Dendritic cell treated with granulocyte-macrophage colony-stimulating factor and Interleukin-4, amounts not matched to agents 40 ng/mL and 50 ng/mL, for 4 days (primary cell): ENCODE data around the gene CD58.

Experiments
- H3K27ac Mint-ChIP-seq: one replicate; pipeline ENCODE4 v1.8.0; 2022; ENCODE audit warnings: mild to moderate bottlenecking, mixed read lengths
- H3K27me3 Mint-ChIP-seq: one replicate; pipeline ENCODE4 v1.8.0; 2022; ENCODE audit warnings: mild to moderate bottlenecking, mixed read lengths
- H3K36me3 Mint-ChIP-seq: one replicate; pipeline ENCODE4 v1.8.0; 2022; ENCODE audit warnings: low read depth, mixed read lengths
- H3K4me1 Mint-ChIP-seq: one replicate; pipeline ENCODE4 v1.8.0; 2022; ENCODE audit warnings: low read depth, mixed read lengths
- H3K4me3 Mint-ChIP-seq: one replicate; pipeline ENCODE4 v1.8.0; 2022; ENCODE audit warnings: mild to moderate bottlenecking, moderate library complexity, mixed read lengths
- H3K9me3 Mint-ChIP-seq: one replicate; pipeline ENCODE4 v1.8.0; 2022; ENCODE audit warnings: mixed read lengths
- intact Hi-C: fragments of 100-400 bp; cut with micrococcal nuclease; formaldehyde crosslinking; loops from one replicate; pipeline ENCODE4 v1.15.0; 2022

CD58 gene

DNA sequence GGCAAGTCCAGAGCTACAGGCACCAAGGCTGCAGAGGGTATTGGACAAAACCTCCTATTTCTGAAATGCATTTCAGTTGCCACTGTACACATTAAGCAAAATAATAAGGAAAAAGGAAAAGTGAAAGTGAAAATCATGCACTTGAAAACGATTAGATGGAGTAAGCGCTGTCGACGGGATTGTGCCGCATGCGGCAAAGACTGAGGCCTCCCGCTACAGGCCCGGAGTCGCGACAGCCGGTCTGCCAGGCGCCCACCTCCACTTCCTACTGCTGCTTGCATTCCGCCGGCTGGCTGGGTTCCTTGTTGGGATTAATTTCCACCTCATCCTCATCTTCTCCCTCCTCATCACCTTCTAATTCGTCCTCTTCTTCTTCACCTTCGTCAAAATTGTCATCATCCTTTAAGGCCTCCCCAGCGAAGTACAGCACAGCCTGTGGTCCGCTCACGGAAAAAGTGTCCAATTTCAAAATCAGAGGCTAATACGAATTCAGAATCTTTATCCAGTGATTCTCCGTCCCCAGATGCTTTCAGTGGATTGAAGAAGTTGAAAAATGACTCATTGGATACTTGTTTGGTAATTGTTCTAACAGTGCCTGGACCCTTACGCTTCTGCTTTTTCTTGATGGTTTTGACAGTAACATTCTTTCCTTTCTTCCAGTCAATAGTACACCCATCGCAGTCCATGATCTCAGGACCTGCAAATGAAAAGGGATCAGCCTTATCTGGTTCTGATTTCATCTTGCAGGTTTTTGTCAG is 38.0 kb downstream of the CD58 start:
- peaks cover 81% of the 10 kb centered on the region for H3K36me3 Mint-ChIP-seq
- peaks cover 44% of the 10 kb centered on the region for H3K4me1 Mint-ChIP-seq
- no peaks in the 10 kb centered on the region for H3K27me3 Mint-ChIP-seq
- intact Hi-C loops = no loop called here
- H3K4me3 Mint-ChIP-seq = peak overlapping the region; percentile 37
- H3K9me3 Mint-ChIP-seq = peaks cover 9% of the 10 kb centered on the region
- H3K27ac Mint-ChIP-seq = peak overlapping the region; percentile 88

DNA sequence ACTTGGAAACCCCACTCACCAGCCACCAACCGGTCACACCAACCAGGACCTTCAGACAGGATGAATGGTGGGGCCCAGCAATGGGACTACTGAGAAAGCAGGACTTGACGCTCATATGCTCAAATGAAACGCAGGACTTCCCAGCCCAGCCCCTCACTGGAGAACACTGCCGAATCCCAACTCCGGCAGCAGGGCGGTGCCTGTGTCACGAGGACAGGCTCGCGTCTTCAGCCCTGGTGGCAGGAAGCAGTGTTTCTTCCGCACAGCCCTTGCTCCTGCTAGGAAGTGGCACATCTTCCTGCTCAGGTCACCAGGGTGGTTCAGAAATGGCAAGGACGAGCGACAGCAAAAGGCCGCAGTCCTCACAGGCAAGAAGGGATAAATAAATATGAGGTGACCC is 38.9 kb downstream of the CD58 start:
- Mint-ChIP-seq H3K36me3 (peaks cover 90% of the 10 kb centered on the region), H3K4me3 (no peak overlapping the region), H3K4me1 (peaks cover 44% of the 10 kb centered on the region), H3K27ac (no peak overlapping the region), H3K27me3 (no peaks in the 10 kb centered on the region), H3K9me3 (peaks cover 9% of the 10 kb centered on the region)
- intact Hi-C loops = no loop called here

DNA sequence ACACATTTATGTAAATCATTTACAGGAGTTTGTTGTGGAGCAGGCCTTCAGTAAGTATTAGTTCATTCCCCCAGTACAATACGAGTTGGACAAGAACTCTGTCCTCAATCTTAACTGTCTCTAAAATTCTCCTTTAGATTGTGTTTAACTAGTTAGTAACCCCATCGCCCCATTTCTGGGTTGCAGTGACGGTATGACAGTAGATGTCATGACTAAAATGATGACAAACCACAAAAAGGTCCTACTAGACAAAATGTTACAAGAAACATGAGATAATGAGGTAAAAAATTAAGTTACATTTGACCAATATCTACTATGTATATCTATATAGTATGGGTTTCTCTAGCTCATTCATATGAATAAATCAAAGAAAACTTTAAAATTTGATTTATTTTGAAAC is 41.1 kb downstream of the CD58 start:
- H3K4me3 Mint-ChIP-seq = no peak overlapping the region
- peaks cover 9% of the 10 kb centered on the region for H3K9me3 Mint-ChIP-seq
- H3K27ac Mint-ChIP-seq = no peak overlapping the region
- H3K36me3 Mint-ChIP-seq = peaks cover 88% of the 10 kb centered on the region
- H3K4me1 Mint-ChIP-seq = peaks cover 43% of the 10 kb centered on the region
- H3K27me3 Mint-ChIP-seq = no peaks in the 10 kb centered on the region
- intact Hi-C loops = no loop called here

DNA sequence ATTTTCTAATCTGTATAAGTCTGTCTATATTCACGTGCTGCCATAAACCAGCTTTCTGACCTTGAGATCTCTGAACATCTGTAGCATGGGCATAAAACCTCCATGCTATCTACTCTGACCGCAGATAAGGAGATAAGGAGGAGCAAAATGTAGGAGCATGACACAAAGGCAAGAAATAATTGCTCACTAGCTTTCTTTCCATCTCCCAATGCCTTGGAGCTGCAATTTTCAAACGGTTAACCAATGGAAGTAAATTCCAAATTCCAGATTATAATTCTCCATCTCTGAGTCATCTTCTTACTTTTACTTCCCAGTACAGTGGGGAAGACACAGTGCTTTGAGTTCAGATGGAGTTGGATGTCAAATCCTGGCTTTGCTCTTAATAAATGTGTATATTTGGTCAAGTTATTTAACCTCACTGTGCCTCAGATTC is 41.6 kb downstream of the CD58 start:
- H3K4me3 Mint-ChIP-seq = no peak overlapping the region
- intact Hi-C loops = no loop called here
- H3K4me1 Mint-ChIP-seq = peaks cover 42% of the 10 kb centered on the region
- no peak overlapping the region for H3K27ac Mint-ChIP-seq
- H3K36me3 Mint-ChIP-seq = peaks cover 83% of the 10 kb centered on the region
- no peaks in the 10 kb centered on the region for H3K27me3 Mint-ChIP-seq
- peaks cover 9% of the 10 kb centered on the region for H3K9me3 Mint-ChIP-seq

DNA sequence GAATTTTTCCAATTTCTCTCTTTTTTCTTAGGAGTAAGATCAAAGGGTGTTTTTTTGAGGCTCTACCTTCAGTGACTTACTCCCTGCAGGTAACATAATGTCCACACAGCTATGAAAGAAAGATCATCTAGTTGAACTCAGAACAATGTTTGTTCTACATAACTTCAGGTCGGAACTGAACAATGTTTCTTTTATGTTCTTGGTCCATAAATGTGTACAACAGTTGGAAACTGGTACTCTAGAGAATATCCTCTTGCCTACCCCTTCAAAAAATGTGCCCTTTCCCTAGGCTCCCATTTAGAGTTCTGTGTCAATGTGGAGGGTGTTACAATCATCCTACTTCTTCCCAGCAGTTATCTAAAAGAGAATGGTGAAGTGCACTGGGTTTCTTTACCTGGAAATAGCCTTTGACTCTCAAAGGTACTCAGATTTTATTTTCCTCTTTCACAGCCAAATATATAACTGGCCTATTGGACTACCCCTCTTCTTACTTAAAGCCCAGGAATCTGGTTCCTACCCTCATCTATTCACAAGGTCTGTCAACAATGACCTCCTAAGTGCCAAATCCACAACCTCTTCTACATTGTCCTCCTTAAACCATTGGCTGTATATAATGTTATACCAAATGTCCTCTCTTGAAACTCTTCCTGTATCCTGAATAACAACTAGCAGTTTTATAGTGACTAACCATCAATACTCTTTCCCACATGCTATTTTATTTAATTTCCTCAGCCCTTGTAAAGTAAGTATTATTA is 42.3 kb downstream of the CD58 start:
- no peak overlapping the region for H3K27ac Mint-ChIP-seq
- no peaks in the 10 kb centered on the region for H3K27me3 Mint-ChIP-seq
- H3K9me3 Mint-ChIP-seq = peaks cover 9% of the 10 kb centered on the region
- H3K36me3 Mint-ChIP-seq = peaks cover 82% of the 10 kb centered on the region
- H3K4me1 Mint-ChIP-seq = peaks cover 35% of the 10 kb centered on the region
- intact Hi-C loops = no loop called here
- no peak overlapping the region for H3K4me3 Mint-ChIP-seq

DNA sequence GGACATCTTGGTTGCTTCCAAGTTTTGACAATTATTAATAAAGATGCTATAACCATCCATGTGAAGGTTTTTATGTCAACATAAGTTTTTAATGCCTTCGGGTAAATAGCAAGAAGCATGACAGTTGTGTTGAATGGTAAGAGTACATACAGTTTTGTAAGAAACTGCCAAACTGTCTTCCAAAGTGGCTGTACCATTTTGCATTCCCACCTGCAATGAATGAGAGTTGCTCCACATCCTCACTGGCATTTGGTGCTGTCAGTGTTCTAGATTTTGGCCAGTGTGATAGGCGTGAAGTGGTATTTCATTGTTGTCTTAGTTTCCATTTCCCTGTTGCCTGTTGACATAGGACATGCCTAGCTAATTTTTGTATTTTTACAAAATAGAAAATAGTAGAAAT is 45.4 kb downstream of the CD58 start:
- H3K27ac Mint-ChIP-seq = no peak overlapping the region
- H3K9me3 Mint-ChIP-seq = no peaks in the 10 kb centered on the region
- H3K4me1 Mint-ChIP-seq = peaks cover 23% of the 10 kb centered on the region
- H3K27me3 Mint-ChIP-seq = no peaks in the 10 kb centered on the region
- H3K36me3 Mint-ChIP-seq = peaks cover 81% of the 10 kb centered on the region
- intact Hi-C loops = no loop called here
- H3K4me3 Mint-ChIP-seq = no peak overlapping the region

DNA sequence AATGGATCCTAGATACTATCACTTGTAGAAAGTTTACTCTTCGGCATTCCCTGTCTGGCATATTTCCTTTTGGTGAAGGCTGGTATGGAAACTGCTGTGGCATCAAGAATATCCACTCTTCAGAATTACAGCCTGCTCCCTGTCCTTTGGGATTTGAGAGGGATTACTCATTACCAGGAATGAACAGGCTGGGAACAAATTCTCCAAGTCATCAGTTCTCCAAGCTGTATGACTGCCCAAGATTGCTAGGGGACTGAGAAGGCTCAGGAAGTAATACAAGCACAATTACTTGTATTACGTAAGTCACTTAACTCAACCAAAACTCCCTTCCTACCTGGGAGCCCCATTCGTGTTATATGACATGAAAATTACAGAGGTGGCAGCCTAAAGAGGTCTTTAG is 49.6 kb downstream of the CD58 start:
- Mint-ChIP-seq H3K4me3 (no peak overlapping the region), H3K27me3 (no peaks in the 10 kb centered on the region), H3K36me3 (peaks cover 77% of the 10 kb centered on the region), H3K9me3 (no peaks in the 10 kb centered on the region), H3K27ac (no peak overlapping the region), H3K4me1 (peaks cover 34% of the 10 kb centered on the region)
- intact Hi-C loops = no loop called here

DNA sequence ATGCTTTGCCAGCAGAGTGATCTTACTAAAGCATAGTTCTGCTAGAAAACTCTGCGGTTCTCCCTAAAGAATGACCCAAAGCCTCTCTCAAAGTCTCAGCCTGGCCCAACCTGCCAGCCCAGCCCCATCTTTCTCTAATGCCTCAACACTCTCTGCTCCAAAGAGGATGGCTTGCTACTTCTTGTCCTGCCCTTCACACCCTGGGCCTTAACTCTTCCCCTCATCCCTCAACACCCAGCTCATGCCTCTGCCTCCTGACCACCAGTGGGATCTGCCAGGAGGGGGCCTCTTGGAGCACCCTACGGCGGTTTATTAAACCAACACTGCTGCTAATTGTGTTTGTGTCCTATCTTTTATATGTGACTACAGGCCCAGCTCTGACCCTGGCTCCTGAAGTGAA is 52.4 kb downstream of the CD58 start:
- Mint-ChIP-seq H3K9me3 (no peaks in the 10 kb centered on the region), H3K4me3 (no peak overlapping the region), H3K27ac (no peak overlapping the region), H3K36me3 (peaks cover 76% of the 10 kb centered on the region), H3K27me3 (no peaks in the 10 kb centered on the region), H3K4me1 (peaks cover 43% of the 10 kb centered on the region)
- intact Hi-C loops = no loop called here

DNA sequence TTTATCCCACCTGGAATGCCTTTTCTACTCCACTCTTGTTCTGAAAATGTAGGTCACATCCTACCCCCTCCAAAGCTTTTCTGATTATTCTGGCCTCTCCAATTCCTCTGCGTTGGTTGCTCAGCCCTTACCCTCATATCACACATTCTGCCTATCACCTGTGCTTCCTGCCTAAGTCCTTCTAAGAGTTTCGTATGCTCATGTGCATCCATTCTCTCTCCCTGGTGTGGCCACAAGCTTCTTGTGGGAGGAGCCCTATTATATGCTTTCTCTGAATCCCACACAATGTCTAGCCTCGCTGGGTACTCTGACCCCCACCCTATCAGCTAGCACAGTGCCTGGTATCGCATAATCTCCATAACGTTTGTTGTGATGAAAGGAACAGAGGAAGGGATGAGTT is 54.2 kb downstream of the CD58 start:
- intact Hi-C loops = no loop called here
- Mint-ChIP-seq H3K36me3 (peaks cover 81% of the 10 kb centered on the region), H3K27me3 (no peaks in the 10 kb centered on the region), H3K4me3 (no peak overlapping the region), H3K27ac (peak overlapping the region; percentile 90), H3K9me3 (peaks cover 6% of the 10 kb centered on the region), H3K4me1 (peaks cover 51% of the 10 kb centered on the region)

DNA sequence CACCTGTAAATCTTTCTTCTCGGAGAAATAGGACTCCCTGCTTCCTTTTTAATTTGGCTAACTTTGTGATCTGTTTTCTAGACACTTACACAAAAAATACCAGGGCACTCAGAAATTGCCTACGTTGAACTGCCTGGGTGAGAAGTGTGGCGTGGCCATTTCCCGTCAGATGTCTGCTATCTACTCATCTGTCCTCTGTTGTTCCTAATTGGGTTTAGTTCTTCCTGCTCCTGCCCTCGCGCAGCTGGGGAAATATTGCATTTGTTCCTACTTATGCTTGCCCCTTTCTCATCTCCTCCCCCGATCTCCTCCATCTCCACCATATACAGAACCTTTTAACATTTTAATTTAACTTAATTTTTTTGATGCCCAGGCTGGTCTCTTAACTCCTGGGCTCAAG is 55.1 kb downstream of the CD58 start:
- no peaks in the 10 kb centered on the region for H3K27me3 Mint-ChIP-seq
- H3K4me3 Mint-ChIP-seq = peak overlapping the region; percentile 11
- H3K9me3 Mint-ChIP-seq = peaks cover 10% of the 10 kb centered on the region
- peaks cover 84% of the 10 kb centered on the region for H3K36me3 Mint-ChIP-seq
- H3K27ac Mint-ChIP-seq = peak overlapping the region; percentile 90
- intact Hi-C loops = no loop called here
- peaks cover 58% of the 10 kb centered on the region for H3K4me1 Mint-ChIP-seq

DNA sequence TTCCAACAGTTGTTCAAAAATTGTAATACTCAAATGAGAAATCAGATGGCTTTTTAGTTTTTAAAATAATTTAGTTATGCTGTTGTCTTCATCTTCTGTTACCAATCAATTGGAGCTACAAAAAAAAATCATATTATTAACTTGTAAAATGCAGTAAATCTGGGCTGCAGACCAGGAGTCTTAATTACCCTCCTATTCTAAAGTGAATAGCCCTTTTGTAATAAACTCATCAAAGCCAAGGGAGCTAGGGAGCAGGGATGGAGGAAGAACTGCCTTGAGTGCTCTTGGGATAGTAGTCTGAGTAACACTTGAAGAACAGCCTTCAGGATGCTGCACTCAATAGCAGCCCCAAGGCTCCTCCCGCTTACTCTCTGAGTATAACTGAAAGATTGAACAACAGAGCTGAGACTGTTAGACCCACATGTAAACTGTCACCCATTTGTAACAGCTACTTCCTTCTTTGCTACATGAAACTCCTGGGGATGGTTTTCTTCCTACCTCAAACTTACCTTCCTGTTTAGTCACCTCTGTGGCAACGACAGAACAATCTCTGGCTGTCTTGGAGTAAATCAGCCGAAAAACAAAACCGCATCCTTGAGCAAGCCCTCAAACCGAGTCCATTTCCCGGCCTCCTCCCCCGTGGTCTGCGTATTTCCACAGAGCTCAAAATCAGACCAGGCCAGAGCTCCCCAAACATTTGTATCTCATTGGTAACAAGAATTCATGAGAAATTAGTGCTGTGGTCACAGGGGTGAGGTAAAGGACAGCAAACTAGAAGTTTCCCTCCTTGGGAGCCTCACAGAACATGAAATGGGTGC is 55.9 kb downstream of the CD58 start:
- Mint-ChIP-seq H3K4me3 (no peak overlapping the region), H3K9me3 (peaks cover 10% of the 10 kb centered on the region), H3K27ac (peak overlapping the region; percentile 90), H3K27me3 (no peaks in the 10 kb centered on the region), H3K4me1 (peaks cover 62% of the 10 kb centered on the region), H3K36me3 (peaks cover 81% of the 10 kb centered on the region)
- intact Hi-C loops = no loop called here

DNA sequence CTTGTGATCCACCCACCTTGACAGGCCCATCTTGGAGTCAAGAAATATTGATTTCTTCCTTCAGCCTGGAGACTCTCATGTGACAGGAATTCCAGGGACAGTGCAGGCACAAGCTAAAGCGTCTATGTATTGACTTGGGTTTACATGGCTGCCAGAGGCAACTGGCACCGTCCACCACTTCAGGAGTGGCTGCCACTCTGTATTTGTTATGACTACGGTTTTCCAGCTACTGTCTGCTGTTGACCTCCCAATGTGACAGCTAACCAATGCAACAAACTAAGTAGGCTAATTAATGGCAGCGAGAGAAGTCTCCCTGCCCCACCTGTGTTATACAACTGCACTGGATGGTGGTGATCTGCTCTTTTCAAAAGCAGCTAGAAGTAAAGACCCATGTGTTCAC is 56.9 kb downstream of the CD58 start:
- Mint-ChIP-seq H3K27me3 (no peaks in the 10 kb centered on the region), H3K4me3 (no peak overlapping the region), H3K27ac (no peak overlapping the region), H3K9me3 (peaks cover 10% of the 10 kb centered on the region), H3K4me1 (peaks cover 71% of the 10 kb centered on the region), H3K36me3 (peaks cover 72% of the 10 kb centered on the region)
- intact Hi-C loops = no loop called here

DNA sequence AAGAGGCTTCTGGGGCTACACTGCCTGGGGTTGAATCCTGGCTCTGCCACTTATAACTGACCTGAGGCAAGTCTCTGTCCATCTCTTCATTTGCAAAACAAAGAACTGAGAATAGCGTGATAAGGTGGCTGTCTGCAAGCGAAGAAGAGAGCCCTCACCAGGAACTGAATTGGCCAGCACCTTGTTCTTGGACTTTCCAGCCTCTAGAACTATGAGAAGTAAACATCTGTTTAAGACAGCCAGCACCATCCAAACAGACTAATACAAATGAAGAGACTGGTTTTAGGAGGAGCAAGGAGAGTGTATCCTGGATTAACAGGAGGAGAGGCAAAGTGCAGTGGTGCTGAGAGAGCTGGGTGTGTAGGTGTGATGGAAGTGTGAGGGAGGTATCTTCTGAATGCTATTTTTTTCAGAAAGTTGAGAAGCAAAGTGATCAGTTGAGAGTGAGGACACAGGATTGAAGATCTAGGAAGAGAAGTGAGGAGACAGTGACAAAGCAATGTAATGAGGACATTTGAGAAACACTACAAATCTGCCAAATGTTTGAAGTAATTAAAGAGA is 59.3 kb downstream of the CD58 start:
- no peaks in the 10 kb centered on the region for H3K27me3 Mint-ChIP-seq
- H3K4me3 Mint-ChIP-seq = no peak overlapping the region
- H3K9me3 Mint-ChIP-seq = peaks cover 10% of the 10 kb centered on the region
- H3K36me3 Mint-ChIP-seq = peaks cover 48% of the 10 kb centered on the region
- H3K4me1 Mint-ChIP-seq = peaks cover 67% of the 10 kb centered on the region
- intact Hi-C loops = no loop called here
- H3K27ac Mint-ChIP-seq = peak overlapping the region; percentile 28

DNA sequence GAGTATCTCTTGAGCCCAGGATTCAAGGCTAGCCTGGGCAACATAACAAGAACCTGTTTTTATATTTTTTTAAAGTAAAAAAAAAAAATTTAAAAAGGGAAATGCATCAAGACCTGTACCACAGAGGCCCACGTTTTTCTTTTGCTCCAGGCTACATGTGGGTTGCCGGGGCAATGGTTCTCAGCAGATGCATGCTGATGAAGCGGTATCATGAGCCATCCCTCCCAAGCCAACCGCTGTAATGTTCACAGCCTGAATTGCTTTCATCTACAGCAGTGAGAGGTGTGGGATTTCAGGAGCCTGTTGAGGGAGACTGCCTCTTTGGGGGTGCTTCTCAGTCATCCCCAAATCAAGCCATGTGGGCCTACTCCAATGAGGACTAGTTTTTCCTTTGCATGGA is 60.5 kb downstream of the CD58 start:
- H3K36me3 Mint-ChIP-seq = peaks cover 43% of the 10 kb centered on the region
- intact Hi-C loops = no loop called here
- peaks cover 10% of the 10 kb centered on the region for H3K9me3 Mint-ChIP-seq
- H3K4me3 Mint-ChIP-seq = no peak overlapping the region
- H3K4me1 Mint-ChIP-seq = peaks cover 64% of the 10 kb centered on the region
- no peaks in the 10 kb centered on the region for H3K27me3 Mint-ChIP-seq
- peak overlapping the region; percentile 69 for H3K27ac Mint-ChIP-seq
